ENCODE measurements around the gene GPR180.

- TF ChIP-seq POLR2A (IDR thresholded peaks at IDR 0.05; ENCODE audit: low read length): no peak
- no peak for TF ChIP-seq GATA1 (IDR thresholded peaks at IDR 0.05; ENCODE audit: low read depth, low read length)
These were observed 78.0 kb downstream of the GPR180 start for GRCh38 chr13:94679614-94680013.

All from erythroblast (primary cell).